ENCODE results near the gene LCN12. TPM values are rescaled to one million over a fixed set of nuclear protein-coding genes. Genes with fewer than 3 reads are reported as not detected.
"Not testable (repeated sequence)": the region's sequence is repeated elsewhere in the genome, so short reads cannot be mapped to it uniquely, and the experiment has no call there.

The LCN12 gene
- total RNA-seq, 1 experiment from 2014 or later = 2.1 TPM

GRCh38 chr9:137004285-137004684 is 52.2 kb downstream of the LCN12 start:
- peaks cover 11% of the 10 kb centered on the region for H3K27me3 Mint-ChIP-seq (ENCODE audit: low read depth)
- peak; percentile 67 for TF ChIP-seq CTCF (conservative IDR thresholded peaks at IDR 0.05)

More at GRCh38 chr9:137004285-137004684, 52.2 kb downstream of the LCN12 start:
- not testable (repeated sequence) for H4K8ac ChIP-seq (replicated peaks; ENCODE audit: insufficient read length, low read depth, low read length); H3K79me1 ChIP-seq (ENCODE audit: insufficient read depth, low read depth, low read length, poor library complexity, severe bottlenecking); H2AK5ac ChIP-seq (ENCODE audit: insufficient read length, low read length); H3K23ac ChIP-seq (ENCODE audit: insufficient read length, low read depth, low read length); H3K14ac ChIP-seq (ENCODE audit: insufficient read depth, low read length); H3K4ac ChIP-seq (ENCODE audit: low read depth, low read length); H3K27me3 ChIP-seq (ENCODE audit: insufficient read depth, low read length); H3K4me3 Mint-ChIP-seq; H4K20me1 ChIP-seq (ENCODE audit: control insufficient read depth, insufficient read depth, insufficient read length); H3T11ph ChIP-seq (ENCODE audit: low read length); H3K79me2 ChIP-seq (ENCODE audit: insufficient read depth, low read length); H3K9ac ChIP-seq (ENCODE audit: extremely low read depth, insufficient read length, low read length); DNase-seq; H3K4me1 Mint-ChIP-seq; H3K27ac ChIP-seq (ENCODE audit: insufficient read length, low read depth, low read length); H3K36me3 Mint-ChIP-seq (ENCODE audit: insufficient read depth in 1 of 3, low read depth in 3 of 3); H2BK5ac ChIP-seq (ENCODE audit: insufficient read length, low read length); H2BK12ac ChIP-seq (ENCODE audit: insufficient read length, low read depth, low read length); H3K56ac ChIP-seq (ENCODE audit: insufficient read length, low read depth, low read length); H3K23me2 ChIP-seq (ENCODE audit: insufficient read length, low read depth, low read length, poor library complexity, severe bottlenecking); H2BK120ac ChIP-seq (ENCODE audit: low read depth, low read length, poor library complexity, severe bottlenecking); H3K18ac ChIP-seq (ENCODE audit: insufficient read length, low read depth, low read length); H2BK20ac ChIP-seq (ENCODE audit: low read depth, low read length, poor library complexity, severe bottlenecking); H3K4me1 ChIP-seq (ENCODE audit: insufficient read depth, low read length); H4K5ac ChIP-seq (ENCODE audit: insufficient read length, low read depth, low read length); H2AFZ ChIP-seq (ENCODE audit: low read length); H3K27ac Mint-ChIP-seq; H3K4me2 ChIP-seq (ENCODE audit: insufficient read depth, insufficient read length, low read length); H4K91ac ChIP-seq (ENCODE audit: insufficient read length, low read depth, low read length); H3K9me3 ChIP-seq (ENCODE audit: control insufficient read depth, low read depth, low read length); H2BK15ac ChIP-seq (ENCODE audit: low read depth, low read length)
- H3K9me3 Mint-ChIP-seq = peaks cover 16 to 19% of the 10 kb centered on the region in 2 experiments
- WGBS (ENCODE audit: extremely low coverage, insufficient read length, low lambda C conversion rate) = no CpG with 5 or more reads among the region's 17 CpGs

Other genes starting within 250 kb of the LCN12 start
- gene DIPK1B, start 239.7 kb upstream of the LCN12 start, total RNA-seq (2021) = 38.2 and 40.3 TPM in 2 replicates
- 0.75 and 1.5 TPM in 2 replicates for gene LCN10, start 209.3 kb upstream of the LCN12 start, total RNA-seq (2021)
- gene LCN6, start 203.7 kb upstream of the LCN12 start, total RNA-seq (2021) = not detected in 2 replicates
- not detected in 2 replicates for gene LCN8, start 194.0 kb upstream of the LCN12 start, total RNA-seq (2021)
- 0.61 TPM in 1 of 2 replicates, not detected in the other for gene LCN15, start 187.8 kb upstream of the LCN12 start, total RNA-seq (2021)
- 55.2 and 58.9 TPM in 2 replicates for gene TMEM141, start 160.9 kb upstream of the LCN12 start, total RNA-seq (2021)
- 0.59 and 1.1 TPM in 2 replicates for gene CCDC183, start 155.9 kb upstream of the LCN12 start, total RNA-seq (2021)
- 108 and 114 TPM in 2 replicates for gene RABL6, start 144.3 kb upstream of the LCN12 start, total RNA-seq (2021)
- 1.8 and 2.3 TPM in 2 replicates for gene AJM1, start 109.8 kb upstream of the LCN12 start, total RNA-seq (2021)
- gene PHPT1, start 102.9 kb upstream of the LCN12 start, total RNA-seq (2021) = 161 and 175 TPM in 2 replicates
- 6.9 and 9.2 TPM in 2 replicates for gene MAMDC4, start 99.9 kb upstream of the LCN12 start, total RNA-seq (2021)
- 318 and 328 TPM in 2 replicates for gene EDF1, start 86.0 kb upstream of the LCN12 start, total RNA-seq (2021)
- gene TRAF2, start 65.8 kb upstream of the LCN12 start, total RNA-seq (2021) = 48.8 and 49.2 TPM in 2 replicates
- gene FBXW5, start 7.5 kb upstream of the LCN12 start, total RNA-seq (2021) = 62.2 and 65.0 TPM in 2 replicates
- gene C8G, start 7.0 kb upstream of the LCN12 start, total RNA-seq (2021) = 0.96 and 1.3 TPM in 2 replicates
- 3.6 and 4.8 TPM in 2 replicates for gene PTGDS, start 25.2 kb downstream of the LCN12 start, total RNA-seq (2021)
- 0.18 and 0.20 TPM in 2 replicates for gene LCNL1, start 30.7 kb downstream of the LCN12 start, total RNA-seq (2021)
- 46.8 and 51.2 TPM in 2 replicates for gene PAXX, start 40.1 kb downstream of the LCN12 start, total RNA-seq (2021)
- gene CLIC3, start 44.3 kb downstream of the LCN12 start, total RNA-seq (2021) = 0.29 and 0.31 TPM in 2 replicates
- gene ABCA2, start 76.0 kb downstream of the LCN12 start, total RNA-seq (2021) = 15.2 and 22.4 TPM in 2 replicates
- gene FUT7, start 79.8 kb downstream of the LCN12 start, total RNA-seq (2021) = not detected in 2 replicates
- 51.8 and 57.6 TPM in 2 replicates for gene NPDC1, start 93.9 kb downstream of the LCN12 start, total RNA-seq (2021)
- 4.0 and 5.1 TPM in 2 replicates for gene ENTPD2, start 101.8 kb downstream of the LCN12 start, total RNA-seq (2021)
- 29.8 and 30.0 TPM in 2 replicates for gene SAPCD2, start 118.3 kb downstream of the LCN12 start, total RNA-seq (2021)
- gene UAP1L1, start 125.2 kb downstream of the LCN12 start, total RNA-seq (2021) = 5.6 and 6.6 TPM in 2 replicates
- 32.7 and 34.9 TPM in 2 replicates for gene MAN1B1, start 134.7 kb downstream of the LCN12 start, total RNA-seq (2021)
- 27.3 and 29.4 TPM in 2 replicates for gene DPP7, start 162.5 kb downstream of the LCN12 start, total RNA-seq (2021)
- gene GRIN1, start 186.9 kb downstream of the LCN12 start, total RNA-seq (2021) = 2.0 and 2.9 TPM in 2 replicates
- 0.55 and 0.96 TPM in 2 replicates for gene LRRC26, start 217.8 kb downstream of the LCN12 start, total RNA-seq (2021)
- gene TMEM210, start 219.8 kb downstream of the LCN12 start, total RNA-seq (2021) = not detected in 2 replicates
- 54.8 and 54.9 TPM in 2 replicates for gene ANAPC2, start 236.3 kb downstream of the LCN12 start, total RNA-seq (2021)
- 69.2 and 69.4 TPM in 2 replicates for gene SSNA1, start 236.4 kb downstream of the LCN12 start, total RNA-seq (2021)
- 30.7 and 32.0 TPM in 2 replicates for gene TPRN, start 248.5 kb downstream of the LCN12 start, total RNA-seq (2021)